Right lobe of liver (tissue), 6 donors: ENCODE measurements around the gene FNDC3B. TPM values are rescaled to one million over a fixed set of nuclear protein-coding genes. Genes with fewer than 3 reads are reported as not detected.

Experiments
- ATAC-seq, 4 donors: fragments of 200-7000 bp; cut with Tn5 transposase; one replicate each; pipeline ENCODE4 v1.9.1; 2020; ENCODE audit warnings: mild to moderate bottlenecking in 4 of 4, moderate library complexity in 4 of 4
- DNase-seq, 3 donors: peaks; one replicate each; pipeline ENCODE4 v3.0.0-alpha.2; 2020
- H3K27ac ChIP-seq, 3 donors: fragments of 200-600 bp; one replicate each; pipeline ENCODE4 v1.8.0; 2022
- H3K27me3 ChIP-seq, 2 donors: fragments of 200-600 bp; one replicate each; pipeline ENCODE4 v1.8.0; 2022
- H3K36me3 ChIP-seq, 4 donors: fragments of 200-600 bp; sonication (generic) in 1 of 4; one replicate each; pipeline versions ENCODE4 v1.5.1 to v1.8.0; 2017 to 2022; ENCODE audit warnings: control low read depth in 1 of 4
- H3K4me1 ChIP-seq, 4 donors: fragments of 200-600 bp; sonication (generic) in 1 of 4; one replicate each; pipeline versions ENCODE4 v1.5.1 to v1.8.0; 2017 to 2022; ENCODE audit warnings: control low read depth in 1 of 4
- H3K4me3 ChIP-seq, 3 donors: fragments of 200-600 bp; one replicate each; pipeline ENCODE4 v1.8.0; 2022
- H3K9me3 ChIP-seq, 4 donors: fragments of 200-600 bp; sonication (generic) in 1 of 4; one replicate each; pipeline versions ENCODE4 v1.5.1 to v1.8.0; 2017 to 2022; ENCODE audit warnings: control low read depth in 1 of 4
- CTCF ChIP-seq, 4 donors: fragments of 200-600 bp in 3 of 4; fragments of 450-650 bp in 1 of 4; IDR thresholded peaks; one replicate each; pipeline versions ENCODE4 v1.5.1 to v1.8.0; 2016 to 2022; ENCODE audit warnings: antibody characterized with exemption in 4 of 4, mild to moderate bottlenecking in 2 of 4
- POLR2A ChIP-seq: fragments of 450-650 bp; IDR thresholded peaks from one replicate; pipeline ENCODE4 v1.6.1; 2017; ENCODE audit warnings: antibody characterized with exemption, mild to moderate bottlenecking
- WGBS: methylation state at CpG from one replicate; pipeline ENCODE4 v1.1.6; 2018; ENCODE audit warnings: low coverage, low lambda C conversion rate; ENCODE audit not compliant: insufficient coverage; ENCODE audit errors: missing lambda C conversion rate; 5-methylcytosine and 5-hydroxymethylcytosine counted together
- intact Hi-C, 2 donors: fragments of 100-400 bp; cut with DNase I; formaldehyde crosslinking; loops; one replicate each; pipeline versions ENCODE4 v1.11.2 to v1.14.1; 2022
- total RNA-seq, 6 experiments: library from RNA; depleted of rRNA in 2 of 6; stranded (reverse); fragments of >200 nt in 2 of 6; fragmentation: NEBNext Ultra II Directional in 3 of 6; extraction: Animal tissue kit (Norgen Biotek cat#: 25700) in 3 of 6; gene quantifications; one replicate each; pipeline versions ENCODE4 v1.1.0 to v1.2.4, GENCODE V29; 2016 to 2023
- donor health status: DM: no; HTN: yes; CAD: no.
- donor health status: DM: no; HTN: no; CAD: no.
- donor health status: DM: no; HTN: no; CAD: no.
- donor health status: DM: no; HTN: yes; CAD: no.
- donor health status: DM: no; HTN: yes; CAD: no.

Gene FNDC3B
- total RNA-seq, 6 experiments from 2014 or later: 40.2 to 184 (median 63.5) TPM

GRCh38 chr3:172310428-172310760 is 271.0 kb downstream of the FNDC3B start:
- WGBS: 96% methylated on average over 3 of the region's 3 CpGs
- Histone ChIP-seq H3K9me3 (no peaks in the 10 kb centered on the region), H3K4me3 (no peak overlapping the region), H3K27ac (no peak overlapping the region), H3K36me3 (peaks cover 7 to 59% (median 31%) of the 10 kb centered on the region in 4 donors), H3K4me1 (peaks cover 0 to 6% (median 0%) of the 10 kb centered on the region in 4 donors), H3K27me3 (no peaks in the 10 kb centered on the region)
- no peak for DNase-seq
- ATAC-seq: no peak
- intact Hi-C loops: no loop called here
- TF ChIP-seq CTCF (IDR thresholded peaks at IDR 0.05) (no peak), POLR2A (no peak)

GRCh38 chr3:172311217-172311616 is 271.8 kb downstream of the FNDC3B start:
- WGBS: 95% methylated on average over 4 of the region's 8 CpGs
- peaks cover 7 to 59% (median 31%) of the 10 kb centered on the region in 4 donors for H3K36me3 ChIP-seq
- ATAC-seq: no peak

GRCh38 chr3:172312001-172312400 is 272.6 kb downstream of the FNDC3B start:
- ATAC-seq (no peak), DNase-seq (no peak)
- peaks cover 7 to 57% (median 34%) of the 10 kb centered on the region in 4 donors for H3K36me3 ChIP-seq
- 86% methylated on average over 6 of the region's 6 CpGs for WGBS
- H3K4me1 ChIP-seq: no peaks in the 10 kb centered on the region
- H3K4me3 ChIP-seq: no peak overlapping the region
- no peaks in the 10 kb centered on the region for H3K9me3 ChIP-seq
- intact Hi-C loops: no loop called here
- TF ChIP-seq POLR2A (no peak), CTCF (IDR thresholded peaks at IDR 0.05) (no peak)
- no peaks in the 10 kb centered on the region for H3K27me3 ChIP-seq
- H3K27ac ChIP-seq: no peak overlapping the region

More at GRCh38 chr3:172311217-172311616, 271.8 kb downstream of the FNDC3B start:
- TF ChIP-seq POLR2A (no peak), CTCF (IDR thresholded peaks at IDR 0.05) (no peak)
- no peaks in the 10 kb centered on the region for H3K4me1 ChIP-seq
- no peaks in the 10 kb centered on the region for H3K27me3 ChIP-seq
- DNase-seq: no peak
- no peaks in the 10 kb centered on the region for H3K9me3 ChIP-seq
- intact Hi-C loops: no loop called here
- no peak overlapping the region for H3K27ac ChIP-seq
- no peak overlapping the region for H3K4me3 ChIP-seq

GRCh38 chr3:172312711-172313110 is 273.3 kb downstream of the FNDC3B start:
- TF ChIP-seq CTCF (IDR thresholded peaks at IDR 0.05) (no peak), POLR2A (no peak)
- H3K4me3 ChIP-seq: no peak overlapping the region
- H3K36me3 ChIP-seq: peaks cover 7 to 50% (median 33%) of the 10 kb centered on the region in 4 donors
- H3K4me1 ChIP-seq: no peaks in the 10 kb centered on the region
- no peak overlapping the region for H3K27ac ChIP-seq
- no peaks in the 10 kb centered on the region for H3K27me3 ChIP-seq
- DNase-seq (no peak), ATAC-seq (no peak)
- intact Hi-C loops: no loop called here
- H3K9me3 ChIP-seq: no peaks in the 10 kb centered on the region
- 57% methylated on average over 5 of the region's 5 CpGs for WGBS

- no peak overlapping the region for H3K27ac ChIP-seq
- DNase-seq (no peak), ATAC-seq (no peak)
- no peaks in the 10 kb centered on the region for H3K27me3 ChIP-seq
- H3K36me3 ChIP-seq: peaks cover under 1 to 42% (median 30%) of the 10 kb centered on the region in 4 donors
- WGBS: 77% methylated on average over 3 of the region's 3 CpGs
- H3K9me3 ChIP-seq: no peaks in the 10 kb centered on the region
- TF ChIP-seq CTCF (IDR thresholded peaks at IDR 0.05) (no peak), POLR2A (no peak)
- H3K4me1 ChIP-seq: no peaks in the 10 kb centered on the region
- no peak overlapping the region for H3K4me3 ChIP-seq
- intact Hi-C loops: no loop called here
Measured at GRCh38 chr3:172313671-172314070, 274.3 kb downstream of the FNDC3B start.
